Omental fat pad (tissue), 4 donors: ENCODE data around the gene PTK6. TPM values are rescaled to one million over a fixed set of nuclear protein-coding genes. Genes with fewer than 3 reads are reported as not detected.

ENCODE experiments used
- ATAC-seq: fragments of 150-250 bp; one replicate; pipeline ENCODE4 v1.9.1; 2016; ENCODE audit warnings: mild to moderate bottlenecking, moderate library complexity; ENCODE audit not compliant: low FRiP score
- DNase-seq: peaks from one replicate; pipeline ENCODE4 v3.0.0-alpha.2; 2019; ENCODE audit warnings: low spot score
- total RNA-seq, 4 donors: library from RNA; depleted of rRNA; stranded (reverse); fragments of >200 nt; gene quantifications; one replicate each; pipeline ENCODE4 v1.1.0, GENCODE V29; 2016
- TF ChIP-seq, protein P1 (sequence below), 3 donors: fragments of 450-650 bp; IDR thresholded peaks; one replicate each; pipeline ENCODE4 v1.5.1; 2016 to 2017; ENCODE audit warnings: antibody characterized with exemption in 3 of 3, mild to moderate bottlenecking in 3 of 3, moderate library complexity in 2 of 3

PTK6 gene
- total RNA-seq, 4 donors from 2014 or later = 0.12 to 0.63 (median 0.28) TPM; not detected in 1

DNA sequence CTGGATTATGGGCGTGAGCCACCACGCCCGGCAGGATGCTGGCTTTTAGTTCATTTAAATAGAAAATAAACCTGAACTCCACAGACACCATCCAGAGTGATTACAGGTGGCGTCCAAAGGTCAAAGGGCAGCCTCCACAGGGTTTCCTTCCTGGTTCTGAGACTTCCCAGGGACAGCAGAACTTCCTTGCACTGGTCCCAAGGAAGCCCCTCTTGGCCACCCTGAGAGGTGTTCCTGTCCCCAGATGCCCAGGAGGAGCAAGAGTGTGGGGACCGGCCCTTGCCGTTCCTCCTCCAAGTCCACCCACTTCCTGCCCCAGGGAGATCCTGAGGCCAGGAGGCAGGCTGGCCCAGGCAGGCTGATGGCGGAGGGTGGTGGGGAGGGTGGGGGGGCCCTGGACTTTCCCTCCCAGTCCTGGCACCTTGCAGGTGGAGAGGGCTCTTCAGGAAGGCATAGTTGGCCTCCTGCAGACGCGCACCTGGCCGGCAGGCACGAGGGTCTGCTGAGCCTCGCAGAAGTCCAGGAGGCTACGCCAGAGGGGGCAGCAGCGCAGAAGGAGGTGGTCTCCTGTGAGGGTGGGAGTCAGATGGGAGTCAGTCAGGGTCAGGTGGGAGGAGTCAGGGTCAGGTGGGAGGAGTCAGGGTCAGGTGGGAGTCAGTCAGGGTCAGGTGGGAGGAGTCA, 21.8 kb upstream of the PTK6 start:
- TF ChIP-seq, protein P1, sequence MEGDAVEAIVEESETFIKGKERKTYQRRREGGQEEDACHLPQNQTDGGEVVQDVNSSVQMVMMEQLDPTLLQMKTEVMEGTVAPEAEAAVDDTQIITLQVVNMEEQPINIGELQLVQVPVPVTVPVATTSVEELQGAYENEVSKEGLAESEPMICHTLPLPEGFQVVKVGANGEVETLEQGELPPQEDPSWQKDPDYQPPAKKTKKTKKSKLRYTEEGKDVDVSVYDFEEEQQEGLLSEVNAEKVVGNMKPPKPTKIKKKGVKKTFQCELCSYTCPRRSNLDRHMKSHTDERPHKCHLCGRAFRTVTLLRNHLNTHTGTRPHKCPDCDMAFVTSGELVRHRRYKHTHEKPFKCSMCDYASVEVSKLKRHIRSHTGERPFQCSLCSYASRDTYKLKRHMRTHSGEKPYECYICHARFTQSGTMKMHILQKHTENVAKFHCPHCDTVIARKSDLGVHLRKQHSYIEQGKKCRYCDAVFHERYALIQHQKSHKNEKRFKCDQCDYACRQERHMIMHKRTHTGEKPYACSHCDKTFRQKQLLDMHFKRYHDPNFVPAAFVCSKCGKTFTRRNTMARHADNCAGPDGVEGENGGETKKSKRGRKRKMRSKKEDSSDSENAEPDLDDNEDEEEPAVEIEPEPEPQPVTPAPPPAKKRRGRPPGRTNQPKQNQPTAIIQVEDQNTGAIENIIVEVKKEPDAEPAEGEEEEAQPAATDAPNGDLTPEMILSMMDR (IDR thresholded peaks at IDR 0.05) = no peak
- DNase-seq = no peak
- no peak for ATAC-seq

DNA sequence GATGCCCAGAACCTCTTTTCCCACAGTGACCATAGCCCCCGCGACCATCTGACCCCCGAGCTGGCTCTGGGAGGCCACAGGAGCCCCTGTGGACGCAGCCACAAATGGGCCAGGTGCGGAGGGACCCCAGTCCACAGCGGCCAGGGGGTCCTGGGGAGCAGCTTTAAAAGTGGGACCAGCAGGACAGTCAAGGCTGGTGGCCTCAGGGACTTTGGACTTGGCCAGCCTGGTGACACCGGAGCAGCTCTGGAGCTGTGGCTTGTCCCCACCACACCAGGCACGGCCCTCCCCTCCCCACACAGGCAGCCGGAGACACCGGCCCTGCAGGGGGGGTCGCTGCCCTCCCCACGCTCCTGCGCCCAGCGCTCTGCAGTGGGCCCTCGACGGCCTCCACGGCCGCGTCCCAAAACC, 20.3 kb upstream of the PTK6 start:
- TF ChIP-seq, protein P1 (IDR thresholded peaks at IDR 0.05) = no peak
- DNase-seq (no peak), ATAC-seq (no peak)

DNA sequence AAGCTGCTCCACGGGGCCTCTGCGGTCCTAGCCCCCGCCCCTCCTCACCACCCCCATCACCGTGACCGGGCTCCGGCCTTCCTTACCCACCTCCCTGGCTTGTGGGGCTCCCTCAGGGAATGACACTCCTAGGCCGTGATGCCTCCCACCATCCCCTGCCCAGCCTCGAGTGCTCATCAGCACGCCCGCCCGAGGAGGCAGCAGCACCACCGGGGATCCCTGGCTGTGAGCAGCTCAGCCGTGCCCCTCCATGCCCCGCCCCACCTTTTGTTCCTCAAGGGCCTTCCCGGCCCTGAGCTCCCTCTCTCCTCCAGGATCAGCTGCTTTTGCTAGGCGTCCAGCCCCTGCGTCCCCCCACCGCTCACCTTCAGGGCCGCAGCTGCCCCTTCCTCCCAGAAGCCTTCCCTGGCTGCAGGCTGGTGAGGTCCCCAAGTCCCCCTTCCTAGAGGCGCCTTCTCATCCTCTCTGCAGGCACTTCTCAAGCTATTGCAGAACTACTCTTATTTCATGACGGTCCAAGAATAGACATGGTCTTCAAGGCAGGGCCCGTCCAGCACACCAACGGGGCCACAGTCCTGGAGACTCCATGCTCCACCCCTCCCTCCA, 19.8 kb upstream of the PTK6 start:
- TF ChIP-seq, protein P1 (IDR thresholded peaks at IDR 0.05) = no peak
- DNase-seq (no peak), ATAC-seq (no peak)

DNA sequence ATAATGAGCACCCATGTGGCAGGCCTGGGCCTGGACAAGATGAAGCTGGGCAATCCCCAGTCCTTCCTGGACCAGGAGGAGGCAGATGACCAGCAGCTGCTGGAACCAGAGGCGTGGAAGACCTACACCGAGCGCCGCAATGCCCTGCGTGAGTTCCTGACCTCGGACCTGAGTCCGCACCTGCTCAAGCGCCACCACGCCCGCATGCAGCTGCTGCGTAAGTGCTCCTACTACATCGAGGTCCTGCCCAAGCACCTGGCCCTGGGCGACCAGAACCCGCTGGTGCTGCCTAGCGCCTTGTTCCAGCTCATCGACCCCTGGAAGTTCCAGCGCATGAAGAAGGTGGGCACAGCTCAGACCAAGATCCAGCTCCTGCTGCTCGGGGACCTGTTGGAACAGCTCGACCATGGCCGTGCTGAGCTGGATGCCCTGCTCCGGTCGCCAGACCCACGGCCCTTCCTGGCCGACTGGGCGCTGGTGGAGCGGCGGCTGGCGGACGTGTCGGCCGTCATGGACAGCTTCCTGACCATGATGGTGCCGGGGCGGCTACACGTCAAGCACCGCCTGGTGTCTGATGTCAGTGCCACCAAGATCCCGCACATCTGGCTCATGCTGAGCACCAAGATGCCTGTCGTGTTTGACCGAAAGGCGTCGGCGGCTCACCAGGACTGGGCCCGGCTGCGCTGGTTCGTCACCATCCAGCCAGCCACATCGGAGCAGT, 18.6 kb upstream of the PTK6 start:
- DNase-seq (no peak), ATAC-seq (no peak)
- TF ChIP-seq, protein P1 (IDR thresholded peaks at IDR 0.05) = no peak

DNA sequence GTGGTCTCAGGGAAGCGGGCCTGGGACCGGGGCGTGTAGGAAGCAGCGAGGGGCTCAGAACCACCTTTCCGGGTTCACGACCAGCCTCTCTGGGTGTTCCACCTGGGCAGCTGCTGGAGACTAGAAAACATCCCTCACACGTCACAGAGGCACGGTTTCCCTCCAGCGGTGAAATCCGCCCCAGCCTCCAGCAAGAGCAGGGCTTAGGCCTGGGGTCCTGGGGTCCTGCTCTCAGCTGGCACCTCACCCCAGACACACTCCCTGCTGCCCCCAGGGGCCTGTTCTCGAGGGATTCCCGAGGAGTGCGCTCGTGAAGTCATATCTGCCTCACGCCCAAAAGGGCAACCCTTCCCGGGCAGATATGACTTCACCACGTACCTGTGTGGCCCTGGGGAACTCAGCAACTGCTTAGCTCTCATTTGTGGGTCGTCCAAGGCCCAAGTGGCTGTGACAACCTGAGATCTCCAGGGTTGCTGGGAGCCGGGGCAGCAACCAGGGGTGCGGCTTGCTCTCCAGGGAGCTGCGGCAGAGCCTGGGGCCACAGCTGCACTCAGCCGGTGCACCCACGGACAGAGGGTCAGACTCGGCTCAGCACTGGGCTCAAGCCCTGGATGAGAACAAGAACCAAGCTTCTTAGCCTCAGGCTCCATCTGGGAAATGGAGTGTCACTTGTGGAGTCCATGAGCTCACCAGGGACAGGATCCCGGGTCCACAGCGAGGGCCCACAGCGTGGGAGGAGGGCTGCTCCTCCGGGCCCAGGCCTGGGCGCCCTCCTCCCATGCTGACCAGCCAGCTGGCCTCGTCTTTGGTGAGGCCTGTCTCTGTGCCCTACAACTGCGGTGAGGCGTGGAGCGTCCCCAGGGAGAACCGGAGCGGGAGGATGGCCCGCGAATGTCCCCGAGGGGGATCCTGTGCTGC, 17.4 kb upstream of the PTK6 start:
- ATAC-seq (no peak), DNase-seq (no peak)
- TF ChIP-seq, protein P1 (IDR thresholded peaks at IDR 0.05) = no peak

DNA sequence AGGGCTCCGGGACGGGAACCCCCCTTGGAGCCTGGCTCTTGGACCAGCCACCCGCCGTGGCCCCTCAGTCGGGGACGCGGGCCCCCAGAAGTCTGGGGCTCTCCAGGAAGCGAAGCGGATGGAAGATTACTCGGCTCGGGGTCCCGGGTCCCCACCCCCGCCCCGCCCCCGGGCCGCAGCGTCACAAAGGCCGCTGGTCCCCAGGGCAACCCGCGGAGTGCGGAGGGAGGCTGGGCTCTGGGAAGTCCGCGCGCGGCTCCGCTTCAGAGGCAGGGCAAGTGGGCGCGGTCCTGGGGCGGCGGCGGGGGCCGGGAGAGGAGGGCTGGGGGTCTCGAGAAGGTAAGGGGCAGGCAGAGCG, 16.7 kb upstream of the PTK6 start, which contains the start of gene FNDC11:
TSS of gene FNDC11 (plus strand) at position 227 of the 358 bp plus-strand sequence. CDS start 1,505 bp downstream, outside the sequence.
- TF ChIP-seq, protein P1 (IDR thresholded peaks at IDR 0.05) = no peak
- ATAC-seq = no peak
- no peak for DNase-seq
